ENCODE results near the gene FGF12.

The FGF12 gene

GRCh38 chr3:192422997-192423342 lies 304.4 kb downstream of the FGF12 start:
- no peaks in the 10 kb centered on the region for H3K36me3 ChIP-seq (ENCODE audit: control insufficient read depth in 2 of 2, insufficient read depth in 2 of 2, low read length in 2 of 2)
- H3K27me3 ChIP-seq (ENCODE audit: control insufficient read depth in 2 of 2, insufficient read depth in 2 of 2, low read length in 2 of 2), result peaks cover 0 to 4% of the 10 kb centered on the region in 2 donors
- H3K9me3 ChIP-seq (ENCODE audit: control insufficient read depth in 2 of 2, low read length in 2 of 2), result no peaks in the 10 kb centered on the region
- H3K9ac ChIP-seq (ENCODE audit: low read depth in 1 of 2, low read length in 2 of 2), result no peak overlapping the region
- H3K27ac ChIP-seq (ENCODE audit: low read depth in 2 of 2, low read length in 2 of 2), result no peak overlapping the region
- H3K4me3 ChIP-seq (ENCODE audit: low read length in 2 of 2), result no peak overlapping the region
- H3K4me1 ChIP-seq (ENCODE audit: control insufficient read depth in 2 of 2, insufficient read depth in 2 of 2, low read length in 2 of 2), result no peaks in the 10 kb centered on the region

DNA sequence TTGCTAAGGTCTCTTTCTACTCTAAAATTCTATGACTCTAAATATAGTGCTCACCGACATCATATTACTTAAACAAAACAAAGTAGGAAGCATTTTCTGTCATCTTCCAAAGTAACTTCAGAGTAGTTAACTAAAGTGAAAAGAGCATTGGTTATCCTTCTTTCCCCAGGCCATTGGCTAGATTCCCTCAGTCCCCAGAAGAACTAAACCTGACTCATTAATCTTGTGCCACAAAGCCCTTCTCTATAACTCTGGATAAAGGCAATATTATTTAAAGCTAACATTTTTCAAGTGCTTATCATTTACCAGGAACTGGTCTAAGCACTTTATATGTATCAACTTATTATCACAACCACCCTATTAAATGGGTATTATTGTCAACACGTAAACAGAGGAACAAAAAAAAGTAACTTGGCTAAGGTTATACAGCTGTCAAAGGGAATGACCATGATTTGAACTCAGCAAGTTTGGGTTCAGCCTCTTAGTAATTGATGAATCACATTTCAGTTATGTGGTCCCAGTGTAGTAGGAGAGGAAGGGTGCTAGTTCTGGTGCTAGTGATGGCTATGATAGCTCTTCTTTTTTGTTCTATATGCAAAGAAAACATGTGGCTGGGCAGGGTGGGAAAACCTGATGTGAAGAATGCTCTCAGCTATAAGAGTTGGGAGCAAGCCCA lies 304.9 kb downstream of the FGF12 start:
- no peak overlapping the region for H3K9ac ChIP-seq (ENCODE audit: low read depth in 1 of 2, low read length in 2 of 2)
- no peak overlapping the region for H3K27ac ChIP-seq (ENCODE audit: low read depth in 2 of 2, low read length in 2 of 2)
- no peak overlapping the region for H3K4me3 ChIP-seq (ENCODE audit: low read length in 2 of 2)
- H3K36me3 ChIP-seq (ENCODE audit: control insufficient read depth in 2 of 2, insufficient read depth in 2 of 2, low read length in 2 of 2), result no peaks in the 10 kb centered on the region
- no peaks in the 10 kb centered on the region for H3K4me1 ChIP-seq (ENCODE audit: control insufficient read depth in 2 of 2, insufficient read depth in 2 of 2, low read length in 2 of 2)
- no peaks in the 10 kb centered on the region for H3K9me3 ChIP-seq (ENCODE audit: control insufficient read depth in 2 of 2, low read length in 2 of 2)
- peaks cover 0 to 4% of the 10 kb centered on the region in 2 donors for H3K27me3 ChIP-seq (ENCODE audit: control insufficient read depth in 2 of 2, insufficient read depth in 2 of 2, low read length in 2 of 2)

- no peak overlapping the region for H3K27ac ChIP-seq (ENCODE audit: low read depth in 2 of 2, low read length in 2 of 2)
- no peak overlapping the region for H3K4me3 ChIP-seq (ENCODE audit: low read length in 2 of 2)
- H3K27me3 ChIP-seq (ENCODE audit: control insufficient read depth in 2 of 2, insufficient read depth in 2 of 2, low read length in 2 of 2), result no peaks in the 10 kb centered on the region
- H3K9me3 ChIP-seq (ENCODE audit: control insufficient read depth in 2 of 2, low read length in 2 of 2), result no peaks in the 10 kb centered on the region
- H3K9ac ChIP-seq (ENCODE audit: low read depth in 1 of 2, low read length in 2 of 2), result no peak overlapping the region
- H3K36me3 ChIP-seq (ENCODE audit: control insufficient read depth in 2 of 2, insufficient read depth in 2 of 2, low read length in 2 of 2), result no peaks in the 10 kb centered on the region
- H3K4me1 ChIP-seq (ENCODE audit: control insufficient read depth in 2 of 2, insufficient read depth in 2 of 2, low read length in 2 of 2), result no peaks in the 10 kb centered on the region
Measured at GRCh38 chr3:192419312-192419711, 308.0 kb downstream of the FGF12 start.

GRCh38 chr3:192417559-192418055 lies 309.7 kb downstream of the FGF12 start:
- H3K27ac ChIP-seq (ENCODE audit: low read depth in 2 of 2, low read length in 2 of 2), result no peak overlapping the region
- no peaks in the 10 kb centered on the region for H3K9me3 ChIP-seq (ENCODE audit: control insufficient read depth in 2 of 2, low read length in 2 of 2)
- H3K27me3 ChIP-seq (ENCODE audit: control insufficient read depth in 2 of 2, insufficient read depth in 2 of 2, low read length in 2 of 2), result no peaks in the 10 kb centered on the region
- no peak overlapping the region for H3K4me3 ChIP-seq (ENCODE audit: low read length in 2 of 2)
- no peaks in the 10 kb centered on the region for H3K36me3 ChIP-seq (ENCODE audit: control insufficient read depth in 2 of 2, insufficient read depth in 2 of 2, low read length in 2 of 2)
- H3K9ac ChIP-seq (ENCODE audit: low read depth in 1 of 2, low read length in 2 of 2), result no peak overlapping the region
- H3K4me1 ChIP-seq (ENCODE audit: control insufficient read depth in 2 of 2, insufficient read depth in 2 of 2, low read length in 2 of 2), result no peaks in the 10 kb centered on the region

- Histone ChIP-seq H3K4me3 (ENCODE audit: low read length in 2 of 2) (no peak overlapping the region), H3K36me3 (ENCODE audit: control insufficient read depth in 2 of 2, insufficient read depth in 2 of 2, low read length in 2 of 2) (no peaks in the 10 kb centered on the region), H3K27me3 (ENCODE audit: control insufficient read depth in 2 of 2, insufficient read depth in 2 of 2, low read length in 2 of 2) (no peaks in the 10 kb centered on the region), H3K4me1 (ENCODE audit: control insufficient read depth in 2 of 2, insufficient read depth in 2 of 2, low read length in 2 of 2) (no peaks in the 10 kb centered on the region), H3K27ac (ENCODE audit: low read depth in 2 of 2, low read length in 2 of 2) (no peak overlapping the region), H3K9ac (ENCODE audit: low read depth in 1 of 2, low read length in 2 of 2) (no peak overlapping the region), H3K9me3 (ENCODE audit: control insufficient read depth in 2 of 2, low read length in 2 of 2) (no peaks in the 10 kb centered on the region)
Measured at GRCh38 chr3:192417017-192417416, 310.3 kb downstream of the FGF12 start.

DNA sequence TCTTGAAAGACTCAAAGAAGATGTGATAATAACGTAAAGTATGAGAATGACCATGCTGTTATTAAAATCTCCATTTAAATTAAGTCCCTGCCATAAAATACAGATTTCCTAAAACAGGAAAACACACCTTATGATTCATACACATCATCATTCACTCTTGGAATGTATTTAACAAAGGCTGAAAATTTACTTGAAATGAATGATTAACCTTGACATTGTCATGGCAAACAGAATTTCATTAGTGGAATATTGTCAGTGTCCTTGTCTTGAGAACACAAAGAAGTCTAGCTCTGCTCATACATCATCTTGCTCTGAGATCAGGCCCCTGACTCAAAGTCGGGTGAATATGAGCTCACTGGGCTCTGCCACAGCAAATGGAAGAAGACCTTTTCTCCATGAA lies 313.9 kb downstream of the FGF12 start:
- Histone ChIP-seq H3K9me3 (ENCODE audit: control insufficient read depth in 2 of 2, low read length in 2 of 2) (no peaks in the 10 kb centered on the region), H3K4me3 (ENCODE audit: low read length in 2 of 2) (no peak overlapping the region), H3K27me3 (ENCODE audit: control insufficient read depth in 2 of 2, insufficient read depth in 2 of 2, low read length in 2 of 2) (peaks cover 4 to 9% of the 10 kb centered on the region in 2 donors), H3K36me3 (ENCODE audit: control insufficient read depth in 2 of 2, insufficient read depth in 2 of 2, low read length in 2 of 2) (no peaks in the 10 kb centered on the region), H3K27ac (ENCODE audit: low read depth in 2 of 2, low read length in 2 of 2) (no peak overlapping the region), H3K4me1 (ENCODE audit: control insufficient read depth in 2 of 2, insufficient read depth in 2 of 2, low read length in 2 of 2) (no peaks in the 10 kb centered on the region), H3K9ac (ENCODE audit: low read depth in 1 of 2, low read length in 2 of 2) (no peak overlapping the region)

DNA sequence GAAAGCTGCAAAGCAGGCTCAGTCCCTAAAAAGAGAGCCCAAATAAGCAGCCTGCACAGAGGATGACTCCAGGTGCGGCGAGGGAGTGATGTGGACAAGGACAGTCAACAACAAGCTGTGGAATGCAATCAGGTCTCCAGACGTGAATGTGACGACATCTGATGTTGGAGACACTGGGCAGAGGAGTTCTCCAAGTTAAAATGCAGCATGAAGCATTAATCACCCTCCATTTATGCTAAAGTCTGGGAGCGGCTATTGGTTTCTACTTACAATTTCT lies 316.7 kb downstream of the FGF12 start:
- Histone ChIP-seq H3K9ac (ENCODE audit: low read depth in 1 of 2, low read length in 2 of 2) (no peak overlapping the region), H3K9me3 (ENCODE audit: control insufficient read depth in 2 of 2, low read length in 2 of 2) (no peaks in the 10 kb centered on the region), H3K4me1 (ENCODE audit: control insufficient read depth in 2 of 2, insufficient read depth in 2 of 2, low read length in 2 of 2) (no peaks in the 10 kb centered on the region), H3K27ac (ENCODE audit: low read depth in 2 of 2, low read length in 2 of 2) (no peak overlapping the region), H3K36me3 (ENCODE audit: control insufficient read depth in 2 of 2, insufficient read depth in 2 of 2, low read length in 2 of 2) (no peaks in the 10 kb centered on the region), H3K27me3 (ENCODE audit: control insufficient read depth in 2 of 2, insufficient read depth in 2 of 2, low read length in 2 of 2) (peaks cover 4 to 12% of the 10 kb centered on the region in 2 donors), H3K4me3 (ENCODE audit: low read length in 2 of 2) (no peak overlapping the region)

DNA sequence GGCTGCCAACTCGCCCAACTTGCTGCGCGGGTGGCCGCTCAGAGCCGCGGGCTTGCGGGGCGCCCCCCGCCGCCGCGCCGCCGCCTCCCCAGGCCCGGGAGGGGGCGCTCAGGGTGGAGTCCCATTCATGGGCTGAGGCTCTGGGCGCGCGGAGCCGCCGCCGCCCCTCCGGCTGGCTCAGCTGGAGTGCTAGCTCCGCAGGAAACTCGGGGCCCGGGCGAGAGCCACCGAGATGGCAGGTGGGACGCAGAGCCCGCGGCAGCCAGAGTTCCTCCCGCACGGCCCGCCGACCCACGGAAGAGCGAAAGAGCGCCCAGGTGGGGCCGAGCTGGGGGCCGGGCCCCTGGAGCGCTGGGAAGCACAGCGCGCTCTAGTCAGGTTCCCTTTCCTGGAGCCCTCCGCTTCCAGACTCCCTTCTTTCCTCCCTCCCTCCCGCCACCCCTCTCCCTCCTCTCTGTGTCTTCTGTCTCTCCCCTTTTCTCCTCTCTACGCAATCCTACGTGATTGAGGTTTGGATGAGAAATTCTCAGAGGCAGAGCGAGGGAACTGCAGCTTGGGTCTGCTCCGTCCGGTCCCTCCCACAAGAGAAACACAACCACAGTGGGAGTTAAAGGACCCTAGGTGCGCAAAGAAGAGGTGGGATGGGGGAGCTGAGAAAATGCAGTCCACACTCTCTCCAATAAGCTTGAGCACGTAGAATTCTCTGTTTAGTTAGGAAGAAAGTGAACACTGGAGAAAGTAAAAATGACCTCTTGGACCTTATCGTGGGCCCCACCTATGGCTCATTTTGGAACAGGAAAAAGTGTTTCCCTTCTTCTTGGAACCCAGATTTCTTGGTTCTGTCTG lies 317.3 kb downstream of the FGF12 start:
- Histone ChIP-seq H3K9me3 (ENCODE audit: control insufficient read depth in 2 of 2, low read length in 2 of 2) (no peaks in the 10 kb centered on the region), H3K27me3 (ENCODE audit: control insufficient read depth in 2 of 2, insufficient read depth in 2 of 2, low read length in 2 of 2) (peaks cover 4 to 12% of the 10 kb centered on the region in 2 donors), H3K9ac (ENCODE audit: low read depth in 1 of 2, low read length in 2 of 2) (no peak overlapping the region), H3K4me1 (ENCODE audit: control insufficient read depth in 2 of 2, insufficient read depth in 2 of 2, low read length in 2 of 2) (no peaks in the 10 kb centered on the region), H3K27ac (ENCODE audit: low read depth in 2 of 2, low read length in 2 of 2) (no peak overlapping the region), H3K4me3 (ENCODE audit: low read length in 2 of 2) (no peak overlapping the region), H3K36me3 (ENCODE audit: control insufficient read depth in 2 of 2, insufficient read depth in 2 of 2, low read length in 2 of 2) (no peaks in the 10 kb centered on the region)

DNA sequence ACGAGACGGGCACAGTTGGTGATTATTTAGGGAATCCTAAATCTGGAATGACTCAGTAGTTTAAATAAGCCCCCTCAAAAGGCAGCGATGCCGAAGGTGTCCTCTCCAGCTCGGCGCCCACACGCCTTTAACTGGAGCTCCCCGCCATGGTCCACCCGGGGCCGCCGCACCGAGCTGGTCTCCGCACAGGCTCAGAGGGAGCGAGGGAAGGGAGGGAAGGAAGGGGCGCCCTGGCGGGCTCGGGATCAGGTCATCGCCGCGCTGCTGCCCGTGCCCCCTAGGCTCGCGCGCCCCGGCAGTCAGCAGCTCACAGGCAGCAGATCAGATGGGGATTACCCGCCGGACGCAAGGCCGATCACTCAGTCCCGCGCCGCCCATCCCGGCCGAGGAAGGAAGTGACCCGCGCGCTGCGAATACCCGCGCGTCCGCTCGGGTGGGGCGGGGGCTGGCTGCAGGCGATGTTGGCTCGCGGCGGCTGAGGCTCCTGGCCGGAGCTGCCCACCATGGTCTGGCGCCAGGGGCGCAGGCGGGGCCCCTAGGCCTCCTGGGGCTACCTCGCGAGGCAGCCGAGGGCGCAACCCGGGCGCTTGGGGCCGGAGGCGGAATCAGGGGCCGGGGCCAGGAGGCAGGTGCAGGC lies 318.0 kb downstream of the FGF12 start:
- Histone ChIP-seq H3K36me3 (ENCODE audit: control insufficient read depth in 2 of 2, insufficient read depth in 2 of 2, low read length in 2 of 2) (no peaks in the 10 kb centered on the region), H3K27me3 (ENCODE audit: control insufficient read depth in 2 of 2, insufficient read depth in 2 of 2, low read length in 2 of 2) (peaks cover 4 to 12% of the 10 kb centered on the region in 2 donors), H3K9me3 (ENCODE audit: control insufficient read depth in 2 of 2, low read length in 2 of 2) (no peaks in the 10 kb centered on the region), H3K4me3 (ENCODE audit: low read length in 2 of 2) (no peak overlapping the region), H3K9ac (ENCODE audit: low read depth in 1 of 2, low read length in 2 of 2) (no peak overlapping the region), H3K27ac (ENCODE audit: low read depth in 2 of 2, low read length in 2 of 2) (no peak overlapping the region), H3K4me1 (ENCODE audit: control insufficient read depth in 2 of 2, insufficient read depth in 2 of 2, low read length in 2 of 2) (no peaks in the 10 kb centered on the region)

GRCh38 chr3:192408647-192409200 lies 318.6 kb downstream of the FGF12 start:
- H3K27me3 ChIP-seq (ENCODE audit: control insufficient read depth in 2 of 2, insufficient read depth in 2 of 2, low read length in 2 of 2), result peaks cover 4 to 12% of the 10 kb centered on the region in 2 donors
- H3K9me3 ChIP-seq (ENCODE audit: control insufficient read depth in 2 of 2, low read length in 2 of 2), result no peaks in the 10 kb centered on the region
- H3K36me3 ChIP-seq (ENCODE audit: control insufficient read depth in 2 of 2, insufficient read depth in 2 of 2, low read length in 2 of 2), result no peaks in the 10 kb centered on the region
- H3K27ac ChIP-seq (ENCODE audit: low read depth in 2 of 2, low read length in 2 of 2), result no peak overlapping the region
- no peak overlapping the region for H3K9ac ChIP-seq (ENCODE audit: low read depth in 1 of 2, low read length in 2 of 2)
- H3K4me1 ChIP-seq (ENCODE audit: control insufficient read depth in 2 of 2, insufficient read depth in 2 of 2, low read length in 2 of 2), result no peaks in the 10 kb centered on the region
- H3K4me3 ChIP-seq (ENCODE audit: low read length in 2 of 2), result peak overlapping the region in 1 of 2 donors; percentile 20

Data from mucosa of rectum (tissue), 2 donors.